HG02852 (cell line): ENCODE measurements around the gene POLR2A.
"Not testable (repeated sequence)": the region's sequence is repeated elsewhere in the genome, so short reads cannot be mapped to it uniquely, and the experiment has no call there.

Experiments
- ATAC-seq: cut with Tn5 transposase; IDR thresholded peaks from one replicate; pipeline ENCODE4 v1.9.1; 2021; ENCODE audit warnings: mild to moderate bottlenecking, moderate library complexity; ENCODE audit not compliant: unreplicated experiment

The POLR2A gene

DNA sequence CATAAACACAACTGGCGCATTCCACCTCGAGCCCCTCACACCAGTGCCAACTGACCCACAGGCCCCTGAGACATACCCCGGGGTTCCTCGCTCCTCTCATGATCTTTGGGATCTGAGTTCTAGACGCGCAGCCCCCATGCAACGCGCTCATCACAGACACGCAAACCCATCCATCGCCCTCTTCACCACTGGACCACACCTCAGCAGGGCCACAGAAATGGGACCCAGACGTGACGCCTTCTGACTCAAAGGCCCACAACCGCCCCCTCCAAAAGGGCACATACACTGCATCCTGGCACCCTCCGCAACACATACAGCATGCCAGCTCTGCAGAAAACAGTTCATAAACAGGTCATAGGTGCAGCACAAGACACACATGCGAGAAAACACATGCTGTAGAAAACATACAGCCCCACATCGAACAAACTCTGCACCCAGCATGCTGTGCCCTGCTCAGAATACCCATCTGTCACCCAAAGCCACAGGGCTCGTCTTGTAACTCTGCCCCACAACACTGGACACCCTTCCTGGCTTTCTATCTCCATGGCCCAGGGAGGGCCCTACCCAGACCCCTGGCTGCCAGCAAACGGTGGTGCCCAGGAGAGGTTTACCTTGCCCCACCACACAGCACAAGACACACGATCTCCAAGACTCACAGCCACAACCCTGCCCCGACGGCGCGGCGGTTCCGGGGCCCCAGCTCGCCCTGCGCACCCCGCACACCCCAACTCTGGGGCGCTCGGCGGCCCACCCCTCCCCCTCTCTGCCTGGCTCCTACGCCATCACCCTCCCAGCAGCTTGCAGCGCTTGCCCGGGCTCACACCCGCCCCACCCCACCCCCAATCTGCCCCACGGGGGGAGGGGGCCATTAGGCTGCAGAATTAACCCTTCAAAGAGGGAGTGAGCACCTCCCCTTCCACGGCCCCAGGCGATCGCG lies 5.6 kb upstream of the POLR2A start:
- no peak for ATAC-seq

DNA sequence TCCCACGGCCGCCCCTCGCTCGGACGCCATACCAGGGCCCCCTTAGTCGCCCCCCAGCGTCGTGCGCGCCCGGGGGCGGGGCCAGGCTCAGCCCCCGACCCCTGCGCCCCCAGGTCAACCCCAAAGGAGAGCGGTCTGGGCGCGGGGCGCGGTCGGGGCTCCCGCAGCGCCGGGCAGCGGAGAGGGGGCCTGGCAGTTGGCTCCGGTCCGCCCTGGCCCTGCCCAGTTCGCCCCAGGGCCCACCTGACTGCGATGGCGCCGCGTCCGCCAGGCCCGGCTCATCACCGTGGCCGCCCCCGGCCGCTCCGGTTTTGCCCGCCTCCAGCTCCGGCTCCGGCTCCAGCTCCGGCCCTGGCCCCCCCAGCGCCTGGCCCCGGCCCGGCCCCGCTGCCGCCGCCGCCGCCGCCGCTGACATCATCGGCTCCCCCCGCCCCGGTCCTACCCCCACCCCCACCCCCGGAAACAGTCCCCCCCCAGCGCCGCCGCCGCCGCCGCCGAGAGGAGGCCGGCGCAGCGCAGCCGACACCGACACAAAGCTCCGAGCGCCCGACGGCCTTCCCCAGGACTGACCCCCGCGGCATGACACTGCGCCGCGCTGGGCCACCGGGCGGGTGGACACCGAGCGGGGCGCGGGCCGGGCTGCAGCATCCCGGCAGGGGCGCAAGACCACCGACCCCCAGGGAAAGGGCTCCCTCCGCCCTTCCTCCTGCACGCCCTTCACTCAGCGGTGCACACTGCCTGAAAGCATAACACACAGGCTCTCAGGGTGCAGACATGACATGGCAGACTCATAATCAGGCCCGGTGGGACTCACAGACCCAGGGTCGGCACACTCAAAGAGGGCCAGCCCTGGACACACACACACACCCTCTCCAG lies 4.7 kb upstream of the POLR2A start, which contains the start of gene ZBTB4:
Gene ZBTB4 (minus strand): TSS at position 419 of the 876 bp plus-strand sequence. CDS start 12,830 bp downstream, outside the sequence.
- no peak for ATAC-seq

GRCh38 chr17:7480089-7480384 lies 4.1 kb upstream of the POLR2A start:
- no peak for ATAC-seq

- not testable (repeated sequence) for ATAC-seq
Observed at GRCh38 chr17:7481275-7481674, 2.9 kb upstream of the POLR2A start, which contains the start of gene SLC35G6. SLC35G6 (plus strand) TSS chr17:7481446; CDS start chr17:7481517, 71 bp downstream.

- not testable (repeated sequence) for ATAC-seq
Observed at GRCh38 chr17:7481842-7482741, 2.1 kb upstream of the POLR2A start.

GRCh38 chr17:7482742-7483088 lies 1.5 kb upstream of the POLR2A start:
- not testable (repeated sequence) for ATAC-seq

- ATAC-seq, result peak; percentile 29
Observed at GRCh38 chr17:7483255-7484066, 705 bp upstream of the POLR2A start.

- no peak for ATAC-seq
Observed at GRCh38 chr17:7484919-7485377, 782 bp downstream of the POLR2A start.

- ATAC-seq, result no peak
Observed at GRCh38 chr17:7486181-7486580, 2.0 kb downstream of the POLR2A start.

- ATAC-seq, result no peak
Observed at GRCh38 chr17:7490144-7490543, 6.0 kb downstream of the POLR2A start.

- ATAC-seq, result no peak
Observed at GRCh38 chr17:7491583-7491982, 7.4 kb downstream of the POLR2A start.

- ATAC-seq, result no peak
Observed at GRCh38 chr17:7493941-7494340, 9.8 kb downstream of the POLR2A start.

DNA sequence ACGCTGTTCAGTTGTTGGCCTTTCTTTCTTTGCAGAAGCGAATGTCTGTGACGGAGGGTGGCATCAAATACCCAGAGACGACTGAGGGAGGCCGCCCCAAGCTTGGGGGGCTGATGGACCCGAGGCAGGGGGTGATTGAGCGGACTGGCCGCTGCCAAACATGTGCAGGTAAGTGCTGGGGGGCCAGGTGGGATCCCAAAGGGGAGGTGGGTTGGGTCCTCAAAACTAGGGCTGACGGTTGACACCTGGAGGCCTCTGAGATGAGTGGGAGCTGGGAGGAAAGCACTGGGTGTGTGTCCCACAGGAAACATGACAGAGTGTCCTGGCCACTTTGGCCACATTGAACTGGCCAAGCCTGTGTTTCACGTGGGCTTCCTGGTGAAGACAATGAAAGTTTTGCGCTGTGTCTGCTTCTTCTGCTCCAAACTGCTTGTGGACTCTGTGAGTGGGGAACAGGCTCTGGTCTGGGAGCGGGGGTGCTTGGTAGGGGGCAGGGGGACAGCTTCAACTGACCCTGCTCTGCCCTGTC lies 11.8 kb downstream of the POLR2A start:
- ATAC-seq, result no peak

- ATAC-seq, result no peak
Observed at GRCh38 chr17:7496470-7497183, 12.5 kb downstream of the POLR2A start.

DNA sequence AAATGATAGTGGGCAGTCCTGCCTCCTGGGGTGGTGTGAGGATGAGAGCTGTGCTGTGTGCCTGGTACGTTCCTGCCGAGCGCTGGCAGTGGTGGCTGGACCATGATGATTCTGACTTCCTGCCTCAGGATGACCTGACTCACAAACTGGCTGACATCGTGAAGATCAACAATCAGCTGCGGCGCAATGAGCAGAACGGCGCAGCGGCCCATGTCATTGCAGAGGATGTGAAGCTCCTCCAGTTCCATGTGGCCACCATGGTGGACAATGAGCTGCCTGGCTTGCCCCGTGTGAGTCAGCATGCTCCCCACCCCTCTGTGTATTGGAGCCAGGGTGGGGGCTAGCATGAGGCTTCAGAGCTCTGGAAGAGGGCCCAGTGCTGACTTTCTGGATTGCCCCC lies 13.1 kb downstream of the POLR2A start:
- ATAC-seq, result no peak

- ATAC-seq, result no peak
Observed at GRCh38 chr17:7497636-7498035, 13.5 kb downstream of the POLR2A start.

GRCh38 chr17:7499161-7499560 lies 15.0 kb downstream of the POLR2A start:
- no peak for ATAC-seq

DNA sequence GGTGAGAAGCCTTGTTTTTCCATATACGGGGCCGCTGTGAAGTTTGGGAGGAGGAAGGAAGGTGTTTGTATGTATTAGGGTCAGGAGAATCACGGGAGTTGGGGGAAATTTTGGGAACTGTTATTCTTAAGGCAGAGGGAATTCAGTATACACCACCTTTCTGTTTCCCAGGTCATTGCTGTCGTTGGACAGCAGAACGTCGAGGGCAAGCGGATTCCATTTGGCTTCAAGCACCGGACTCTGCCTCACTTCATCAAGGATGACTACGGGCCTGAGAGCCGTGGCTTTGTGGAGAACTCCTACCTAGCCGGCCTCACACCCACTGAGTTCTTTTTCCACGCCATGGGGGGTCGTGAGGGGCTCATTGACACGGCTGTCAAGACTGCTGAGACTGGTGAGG lies 17.6 kb downstream of the POLR2A start:
- ATAC-seq, result no peak
